Activated B cell treated with CpG ODN at 0.5 μM for 24 hours (primary cell): ENCODE measurements around the gene SLC10A7. TPM values are rescaled to one million over a fixed set of nuclear protein-coding genes. Genes with fewer than 3 reads are reported as not detected.

Source experiments
- ATAC-seq: fragments of 200-7000 bp; cut with Tn5 transposase; one replicate; pipeline ENCODE4 v1.10.0; 2021; ENCODE audit warnings: low read depth, mild to moderate bottlenecking, moderate library complexity
- CTCF ChIA-PET: fragments of 350-600 bp; sonication (Branson Sonifier 250); formaldehyde crosslinking; loops from one replicate; lab custom pipeline; 2021; ENCODE audit warnings: antibody characterized with exemption; lab: Charles Lee
- POLR2A ChIA-PET: fragments of 350-600 bp; sonication (Branson Sonifier 250); formaldehyde crosslinking; loops from one replicate; lab custom pipeline; 2021; ENCODE audit warnings: antibody characterized with exemption; lab: Charles Lee
- DNase-seq: peaks from one replicate; pipeline ENCODE4 v3.0.0; 2022
- H3K27ac Mint-ChIP-seq: one replicate; pipeline ENCODE4 v1.8.0; 2020; ENCODE audit warnings: mixed read lengths
- H3K27me3 Mint-ChIP-seq: one replicate; pipeline ENCODE4 v1.8.0; 2021; ENCODE audit warnings: mixed read lengths
- H3K36me3 Mint-ChIP-seq: one replicate; pipeline ENCODE4 v1.8.0; 2021; ENCODE audit warnings: low read depth, mixed read lengths
- H3K4me1 Mint-ChIP-seq: one replicate; pipeline ENCODE4 v1.8.0; 2021; ENCODE audit warnings: mixed read lengths
- H3K4me3 Mint-ChIP-seq: one replicate; pipeline ENCODE4 v1.8.0; 2020; ENCODE audit warnings: mild to moderate bottlenecking, mixed read lengths
- H3K9me3 Mint-ChIP-seq: one replicate; pipeline ENCODE4 v1.8.0; 2020; ENCODE audit warnings: mixed read lengths
- intact Hi-C: fragments of 100-400 bp; cut with micrococcal nuclease; formaldehyde crosslinking; loops from one replicate; pipeline ENCODE4 v1.15.1; 2024
- total RNA-seq: library from RNA; stranded (reverse); gene quantifications from 2 replicates; pipeline ENCODE4 v1.2.3, GENCODE V29; 2022
- TF ChIP-seq, protein P1 (sequence below): fragments of 200-600 bp; IDR thresholded peaks from one replicate; pipeline ENCODE4 v1.8.0; 2022; ENCODE audit warnings: antibody characterized with exemption, mild to moderate bottlenecking

The SLC10A7 gene
- total RNA-seq, 1 donor from 2014 or later, result 16.3 TPM

DNA sequence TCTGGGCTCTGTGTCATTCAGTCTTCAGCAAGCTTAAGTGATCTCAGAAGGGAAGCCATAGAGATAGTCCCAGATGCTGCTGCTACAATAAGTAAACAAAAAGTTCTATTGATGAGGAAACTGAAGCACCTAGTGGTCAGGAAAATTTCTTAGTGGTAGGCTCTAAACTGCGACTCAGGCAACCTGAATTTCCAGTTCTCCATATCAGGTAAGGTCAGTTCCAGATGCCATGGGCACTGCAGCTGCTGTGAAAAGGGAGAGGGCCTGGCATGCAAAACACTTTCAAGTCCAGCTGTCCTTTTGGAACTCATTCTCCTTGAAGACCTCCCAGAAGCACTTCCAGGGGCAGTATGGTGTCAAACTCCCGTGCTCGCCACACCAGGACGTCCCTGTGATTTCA, 261.2 kb downstream of the SLC10A7 start:
- ChIA-PET CTCF (interaction anchor here (1.3 kb wide), 1 partner anchor 12 kb away, joined by 3 read pairs; no protein-coding TSS in a partner anchor), POLR2A (no interaction called here)
- no peak for ATAC-seq
- no peak overlapping the region for H3K4me3 Mint-ChIP-seq
- H3K36me3 Mint-ChIP-seq, result peaks cover 17% of the 10 kb centered on the region
- H3K9me3 Mint-ChIP-seq, result no peaks in the 10 kb centered on the region
- DNase-seq, result no peak
- H3K27me3 Mint-ChIP-seq, result no peaks in the 10 kb centered on the region
- H3K27ac Mint-ChIP-seq, result no peak overlapping the region
- intact Hi-C loops, result no loop called here
- no peaks in the 10 kb centered on the region for H3K4me1 Mint-ChIP-seq
- TF ChIP-seq, protein P1, sequence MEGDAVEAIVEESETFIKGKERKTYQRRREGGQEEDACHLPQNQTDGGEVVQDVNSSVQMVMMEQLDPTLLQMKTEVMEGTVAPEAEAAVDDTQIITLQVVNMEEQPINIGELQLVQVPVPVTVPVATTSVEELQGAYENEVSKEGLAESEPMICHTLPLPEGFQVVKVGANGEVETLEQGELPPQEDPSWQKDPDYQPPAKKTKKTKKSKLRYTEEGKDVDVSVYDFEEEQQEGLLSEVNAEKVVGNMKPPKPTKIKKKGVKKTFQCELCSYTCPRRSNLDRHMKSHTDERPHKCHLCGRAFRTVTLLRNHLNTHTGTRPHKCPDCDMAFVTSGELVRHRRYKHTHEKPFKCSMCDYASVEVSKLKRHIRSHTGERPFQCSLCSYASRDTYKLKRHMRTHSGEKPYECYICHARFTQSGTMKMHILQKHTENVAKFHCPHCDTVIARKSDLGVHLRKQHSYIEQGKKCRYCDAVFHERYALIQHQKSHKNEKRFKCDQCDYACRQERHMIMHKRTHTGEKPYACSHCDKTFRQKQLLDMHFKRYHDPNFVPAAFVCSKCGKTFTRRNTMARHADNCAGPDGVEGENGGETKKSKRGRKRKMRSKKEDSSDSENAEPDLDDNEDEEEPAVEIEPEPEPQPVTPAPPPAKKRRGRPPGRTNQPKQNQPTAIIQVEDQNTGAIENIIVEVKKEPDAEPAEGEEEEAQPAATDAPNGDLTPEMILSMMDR, result no peak

DNA sequence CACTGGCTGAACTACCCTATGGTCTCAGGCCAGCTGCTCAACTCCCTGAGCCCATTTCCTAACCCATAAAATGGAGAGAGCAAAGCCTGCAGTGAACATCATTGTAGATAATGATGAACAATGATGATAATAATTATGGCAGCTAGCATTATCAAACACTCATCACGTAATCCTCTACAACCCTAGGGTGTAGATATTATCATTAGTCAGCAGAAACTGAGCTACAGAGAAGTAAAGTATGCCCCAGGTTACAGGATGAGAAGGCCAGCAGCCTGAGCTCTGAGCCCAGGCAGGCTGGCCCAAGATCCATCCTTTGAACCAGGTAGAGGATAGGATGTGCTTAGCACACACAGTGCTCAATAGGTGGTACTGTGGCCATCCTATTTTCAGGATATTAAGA, 264.2 kb downstream of the SLC10A7 start:
- DNase-seq, result no peak
- intact Hi-C loops, result no loop called here
- no peaks in the 10 kb centered on the region for H3K9me3 Mint-ChIP-seq
- no peaks in the 10 kb centered on the region for H3K4me1 Mint-ChIP-seq
- ChIA-PET CTCF (interaction anchor here (1.3 kb wide), 1 partner anchor 14 kb away, joined by 3 read pairs; no protein-coding TSS in a partner anchor), POLR2A (no interaction called here)
- H3K36me3 Mint-ChIP-seq, result peaks cover 21% of the 10 kb centered on the region
- no peaks in the 10 kb centered on the region for H3K27me3 Mint-ChIP-seq
- TF ChIP-seq, protein P1, result no peak
- no peak for ATAC-seq
- H3K4me3 Mint-ChIP-seq, result no peak overlapping the region
- H3K27ac Mint-ChIP-seq, result no peak overlapping the region

DNA sequence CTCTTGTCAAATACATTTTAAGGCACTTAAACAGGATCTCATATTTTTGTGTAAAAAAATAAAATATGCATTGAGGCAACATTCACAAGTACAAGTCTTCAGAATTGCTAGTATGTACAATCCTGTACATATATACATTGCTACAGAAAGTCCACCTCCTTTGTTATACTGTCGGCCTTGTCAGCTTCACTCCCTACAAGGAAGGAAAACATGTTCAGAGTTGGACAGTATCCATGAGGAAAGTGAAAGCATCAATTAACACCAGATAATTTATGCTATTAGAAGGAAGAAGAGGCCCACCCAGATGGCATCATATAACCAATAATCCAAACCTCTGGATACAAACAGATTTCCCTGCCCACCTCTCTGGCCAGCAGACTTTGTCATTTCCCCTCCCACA, 265.4 kb downstream of the SLC10A7 start:
- no peak overlapping the region for H3K4me3 Mint-ChIP-seq
- H3K27ac Mint-ChIP-seq, result no peak overlapping the region
- H3K27me3 Mint-ChIP-seq, result no peaks in the 10 kb centered on the region
- TF ChIP-seq, protein P1, result no peak
- peaks cover 23% of the 10 kb centered on the region for H3K36me3 Mint-ChIP-seq
- no peaks in the 10 kb centered on the region for H3K4me1 Mint-ChIP-seq
- DNase-seq, result no peak
- CTCF ChIA-PET, result interaction anchor here (1.3 kb wide), 1 partner anchor 13 kb away, joined by 3 read pairs; no protein-coding TSS in a partner anchor
- ATAC-seq, result no peak
- no peaks in the 10 kb centered on the region for H3K9me3 Mint-ChIP-seq
- POLR2A ChIA-PET, result no interaction called here
- intact Hi-C loops, result no loop called here

GRCh38 chr4:146255874-146256273, 265.9 kb downstream of the SLC10A7 start:
- intact Hi-C loops, result no loop called here
- POLR2A ChIA-PET, result no interaction called here
- H3K9me3 Mint-ChIP-seq, result no peaks in the 10 kb centered on the region

DNA sequence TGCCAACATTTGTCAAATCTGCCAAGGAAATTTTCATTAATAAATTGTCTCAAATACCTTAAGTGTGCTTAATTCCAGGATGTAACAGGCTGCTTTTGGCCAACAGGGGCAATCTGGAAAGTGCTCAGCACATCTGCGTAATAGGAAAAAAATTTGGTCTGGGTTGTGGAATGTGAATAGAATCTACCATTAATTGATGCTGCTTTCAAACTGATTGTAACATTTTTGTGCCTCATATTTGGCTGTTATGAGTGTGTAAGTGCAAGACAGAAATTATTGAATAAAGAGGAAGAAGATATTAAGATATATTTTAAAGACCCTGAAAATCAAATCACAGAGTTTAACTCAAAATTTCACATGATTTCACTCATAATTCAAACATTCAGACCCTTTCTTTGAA, 266.3 kb downstream of the SLC10A7 start:
- no peaks in the 10 kb centered on the region for H3K4me1 Mint-ChIP-seq
- H3K36me3 Mint-ChIP-seq, result peaks cover 23% of the 10 kb centered on the region
- TF ChIP-seq, protein P1, result no peak
- no peaks in the 10 kb centered on the region for H3K27me3 Mint-ChIP-seq
- intact Hi-C loops, result no loop called here
- ChIA-PET POLR2A (no interaction called here), CTCF (no interaction called here)
- no peak overlapping the region for H3K27ac Mint-ChIP-seq
- no peak for DNase-seq
- H3K9me3 Mint-ChIP-seq, result no peaks in the 10 kb centered on the region
- ATAC-seq, result no peak
- H3K4me3 Mint-ChIP-seq, result no peak overlapping the region

More at GRCh38 chr4:146255874-146256273, 265.9 kb downstream of the SLC10A7 start:
- no peaks in the 10 kb centered on the region for H3K4me1 Mint-ChIP-seq
- TF ChIP-seq, protein P1, result no peak
- no peaks in the 10 kb centered on the region for H3K27me3 Mint-ChIP-seq
- CTCF ChIA-PET, result no interaction called here
- H3K27ac Mint-ChIP-seq, result no peak overlapping the region
- peaks cover 23% of the 10 kb centered on the region for H3K36me3 Mint-ChIP-seq
- H3K4me3 Mint-ChIP-seq, result no peak overlapping the region
- ATAC-seq (no peak), DNase-seq (no peak)
